ENCODE data around the gene PBRM1. TPM values are rescaled to one million over a fixed set of nuclear protein-coding genes. Genes with fewer than 3 reads are reported as not detected.

The PBRM1 gene
- total RNA-seq, 1 experiment from 2014 or later: 42.8 TPM

DNA sequence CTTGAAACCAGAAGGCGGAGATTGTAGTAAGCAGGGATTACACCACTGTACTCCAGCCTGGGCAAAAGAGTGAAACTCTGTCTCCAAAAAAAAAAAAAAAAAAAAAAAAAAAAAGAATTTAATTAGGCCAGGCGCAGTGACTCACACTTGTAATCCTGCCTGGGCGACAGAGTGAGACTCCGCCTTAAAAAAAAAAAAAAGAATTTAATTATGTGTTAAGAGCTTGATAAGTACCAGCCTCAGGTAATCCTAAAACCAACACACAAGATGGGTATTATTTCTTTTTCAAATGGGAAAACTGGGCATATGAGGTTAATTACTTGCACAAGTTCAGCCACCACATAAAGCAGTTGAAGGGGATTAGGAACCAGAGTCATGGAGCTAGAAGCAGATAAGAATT is 49.0 kb downstream of the PBRM1 start:
- H2AFZ ChIP-seq: no peak overlapping the region
- no peaks in the 10 kb centered on the region for H3K36me3 ChIP-seq (ENCODE audit: low read depth)
- ChIA-PET POLR2A (ENCODE audit: unreplicated experiment) (interaction anchor here (0.6 to 0.7 kb wide), 4 partner anchors 49 to 101 kb away, joined by 3 to 8 read pairs (median 6); partner anchors contain the start of genes GNL3, PBRM1 and UQCC5), CTCF (no interaction called here)
- no peaks in the 10 kb centered on the region for H3K79me2 ChIP-seq (ENCODE audit: low read depth)
- DNase-seq: peak; percentile 35 to 81
- no peak overlapping the region for H3K4me3 ChIP-seq
- no TSS peak for BruUV-seq (replicated peaks)
- H3K27me3 ChIP-seq (ENCODE audit: insufficient read depth, low read depth): no peaks in the 10 kb centered on the region
- H3F3A ChIP-seq (ENCODE audit: insufficient read depth, low read depth): peaks cover 8% of the 10 kb centered on the region; the same call in 1 of the 2 replicates
- no peaks in the 10 kb centered on the region for H3K9me2 ChIP-seq (ENCODE audit: insufficient read depth)
- intact Hi-C loops (cut with micrococcal nuclease; ENCODE audit: unreplicated experiment): no loop called here
- H3K9me3 ChIP-seq (ENCODE audit: insufficient read depth, low read depth): no peaks in the 10 kb centered on the region
- H3K4me1 ChIP-seq (replicated peaks; ENCODE audit: insufficient read depth): peaks cover 10% of the 10 kb centered on the region; the same call in 1 of the 2 replicates
- H4K20me1 ChIP-seq (ENCODE audit: insufficient read depth): no peaks in the 10 kb centered on the region
- H3K4me2 ChIP-seq: 0 out of 2 replicates have a peak overlapping the region, but pooled peaks have one; percentile 28
- H3K27ac ChIP-seq: peak overlapping the region; percentile 53; the same call in 1 of the 2 replicates
- no peak for TF ChIP-seq EZH2 (IDR thresholded peaks at IDR 0.05; ENCODE audit: low read depth)
- TF ChIP-seq, protein P1, sequence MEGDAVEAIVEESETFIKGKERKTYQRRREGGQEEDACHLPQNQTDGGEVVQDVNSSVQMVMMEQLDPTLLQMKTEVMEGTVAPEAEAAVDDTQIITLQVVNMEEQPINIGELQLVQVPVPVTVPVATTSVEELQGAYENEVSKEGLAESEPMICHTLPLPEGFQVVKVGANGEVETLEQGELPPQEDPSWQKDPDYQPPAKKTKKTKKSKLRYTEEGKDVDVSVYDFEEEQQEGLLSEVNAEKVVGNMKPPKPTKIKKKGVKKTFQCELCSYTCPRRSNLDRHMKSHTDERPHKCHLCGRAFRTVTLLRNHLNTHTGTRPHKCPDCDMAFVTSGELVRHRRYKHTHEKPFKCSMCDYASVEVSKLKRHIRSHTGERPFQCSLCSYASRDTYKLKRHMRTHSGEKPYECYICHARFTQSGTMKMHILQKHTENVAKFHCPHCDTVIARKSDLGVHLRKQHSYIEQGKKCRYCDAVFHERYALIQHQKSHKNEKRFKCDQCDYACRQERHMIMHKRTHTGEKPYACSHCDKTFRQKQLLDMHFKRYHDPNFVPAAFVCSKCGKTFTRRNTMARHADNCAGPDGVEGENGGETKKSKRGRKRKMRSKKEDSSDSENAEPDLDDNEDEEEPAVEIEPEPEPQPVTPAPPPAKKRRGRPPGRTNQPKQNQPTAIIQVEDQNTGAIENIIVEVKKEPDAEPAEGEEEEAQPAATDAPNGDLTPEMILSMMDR (conservative IDR thresholded peaks at IDR 0.05): no peak

DNA sequence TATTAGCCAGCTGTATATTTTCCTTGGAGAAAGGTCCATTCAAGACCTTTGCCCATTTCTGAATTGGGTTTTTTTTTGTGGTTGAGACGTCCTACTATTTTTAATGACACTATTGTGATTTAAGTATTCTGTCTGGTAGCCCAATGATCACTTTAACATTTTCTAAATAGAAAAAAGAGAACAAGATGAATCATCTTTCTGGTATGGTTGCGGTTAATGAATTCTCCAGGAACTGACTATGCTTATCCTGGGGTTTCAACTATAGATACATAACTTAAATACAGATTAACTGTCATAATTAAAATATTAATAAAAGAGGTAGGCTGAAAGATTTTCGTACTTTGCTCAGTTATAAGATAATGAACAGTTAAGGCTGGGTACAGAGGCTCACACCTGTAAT is 51.9 kb downstream of the PBRM1 start:
- H3K27me3 ChIP-seq (ENCODE audit: insufficient read depth, low read depth): no peaks in the 10 kb centered on the region
- no peaks in the 10 kb centered on the region for H3K79me2 ChIP-seq (ENCODE audit: low read depth)
- no peak overlapping the region for H3K27ac ChIP-seq
- no peaks in the 10 kb centered on the region for H3K36me3 ChIP-seq (ENCODE audit: low read depth)
- intact Hi-C loops (cut with micrococcal nuclease; ENCODE audit: unreplicated experiment): no loop called here
- no peaks in the 10 kb centered on the region for H4K20me1 ChIP-seq (ENCODE audit: insufficient read depth)
- H3K4me3 ChIP-seq: no peak overlapping the region
- POLR2A ChIA-PET (ENCODE audit: unreplicated experiment): no interaction called here
- H3K9me3 ChIP-seq (ENCODE audit: insufficient read depth, low read depth): no peaks in the 10 kb centered on the region
- no peak overlapping the region for H2AFZ ChIP-seq
- H3F3A ChIP-seq (ENCODE audit: insufficient read depth, low read depth): peaks cover 8% of the 10 kb centered on the region; the same call in 1 of the 2 replicates
- H3K4me1 ChIP-seq (replicated peaks; ENCODE audit: insufficient read depth): peaks cover 10% of the 10 kb centered on the region; the same call in 1 of the 2 replicates
- H3K9me2 ChIP-seq (ENCODE audit: insufficient read depth): no peaks in the 10 kb centered on the region
- no peak for TF ChIP-seq EZH2 (IDR thresholded peaks at IDR 0.05; ENCODE audit: low read depth)
- TF ChIP-seq, protein P1 (conservative IDR thresholded peaks at IDR 0.05): no peak
- DNase-seq: no peak
- CTCF ChIA-PET: no interaction called here
- no TSS peak for BruUV-seq (replicated peaks)
- no peak overlapping the region for H3K4me2 ChIP-seq

DNA sequence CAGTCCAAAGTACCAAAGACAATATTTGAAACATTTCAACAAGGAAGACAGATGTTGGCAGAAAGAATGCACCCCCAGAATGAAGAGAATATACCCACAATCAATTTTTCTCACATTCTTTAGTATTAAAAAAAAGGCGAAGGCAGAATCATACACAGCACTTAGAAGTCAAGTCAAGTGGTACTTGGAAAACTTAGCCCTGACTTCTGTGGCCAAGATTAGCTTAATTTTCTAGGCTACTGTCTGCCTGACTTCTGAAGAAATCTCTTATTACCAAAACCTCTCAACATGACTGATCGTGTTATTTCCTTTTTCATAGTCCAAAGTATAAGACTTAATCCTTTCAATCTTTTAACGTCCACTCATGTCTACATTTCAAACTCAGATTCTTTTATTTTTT is 60.7 kb downstream of the PBRM1 start:
- no peaks in the 10 kb centered on the region for H3K27me3 ChIP-seq (ENCODE audit: insufficient read depth, low read depth)
- H3K4me2 ChIP-seq: no peak overlapping the region
- no peaks in the 10 kb centered on the region for H3K9me3 ChIP-seq (ENCODE audit: insufficient read depth, low read depth)
- H3K4me3 ChIP-seq: no peak overlapping the region
- H2AFZ ChIP-seq: no peak overlapping the region
- H3F3A ChIP-seq (ENCODE audit: insufficient read depth, low read depth): no peaks in the 10 kb centered on the region
- no peaks in the 10 kb centered on the region for H3K9me2 ChIP-seq (ENCODE audit: insufficient read depth)
- CTCF ChIA-PET: no interaction called here
- intact Hi-C loops (cut with micrococcal nuclease; ENCODE audit: unreplicated experiment): no loop called here
- BruUV-seq (replicated peaks): no TSS peak
- no peaks in the 10 kb centered on the region for H4K20me1 ChIP-seq (ENCODE audit: insufficient read depth)
- no peak for DNase-seq
- no peak for TF ChIP-seq EZH2 (IDR thresholded peaks at IDR 0.05; ENCODE audit: low read depth)
- TF ChIP-seq, protein P1 (conservative IDR thresholded peaks at IDR 0.05): no peak
- no peaks in the 10 kb centered on the region for H3K79me2 ChIP-seq (ENCODE audit: low read depth)
- no peak overlapping the region for H3K27ac ChIP-seq
- H3K36me3 ChIP-seq (ENCODE audit: low read depth): peaks cover 5% of the 10 kb centered on the region; the same call in 1 of the 2 replicates
- POLR2A ChIA-PET (ENCODE audit: unreplicated experiment): no interaction called here
- no peaks in the 10 kb centered on the region for H3K4me1 ChIP-seq (replicated peaks; ENCODE audit: insufficient read depth)
